ENCODE measurements around the gene FAR1.

The FAR1 gene

GRCh38 chr11:13717331-13717730 lies 48.9 kb downstream of the FAR1 start:
- H3K27me3 ChIP-seq (ENCODE audit: control insufficient read depth, insufficient read depth, low read length), result no peaks in the 10 kb centered on the region
- no peaks in the 10 kb centered on the region for H3K36me3 ChIP-seq (ENCODE audit: control insufficient read depth, insufficient read depth, low read length)
- H2AFZ ChIP-seq, result no peak overlapping the region
- no peak for TF ChIP-seq CTCF (IDR thresholded peaks at IDR 0.05)
- no peak overlapping the region for H3K27ac ChIP-seq
- H3K9ac ChIP-seq, result no peak overlapping the region
- no peaks in the 10 kb centered on the region for H3K79me2 ChIP-seq
- H3K4me2 ChIP-seq (ENCODE audit: low read length), result no peak overlapping the region
- no peak overlapping the region for H3K4me3 ChIP-seq (ENCODE audit: low read depth, low read length)
- H3K4me1 ChIP-seq, result no peaks in the 10 kb centered on the region
- H3K9me3 ChIP-seq (ENCODE audit: control insufficient read depth, low read length), result no peaks in the 10 kb centered on the region

GRCh38 chr11:13718394-13718793 lies 49.9 kb downstream of the FAR1 start:
- no peaks in the 10 kb centered on the region for H3K9me3 ChIP-seq (ENCODE audit: control insufficient read depth, low read length)
- no peaks in the 10 kb centered on the region for H3K27me3 ChIP-seq (ENCODE audit: control insufficient read depth, insufficient read depth, low read length)
- H3K4me2 ChIP-seq (ENCODE audit: low read length), result no peak overlapping the region
- H3K9ac ChIP-seq, result no peak overlapping the region
- H3K36me3 ChIP-seq (ENCODE audit: control insufficient read depth, insufficient read depth, low read length), result no peaks in the 10 kb centered on the region
- H3K4me3 ChIP-seq (ENCODE audit: low read depth, low read length), result no peak overlapping the region
- no peak overlapping the region for H3K27ac ChIP-seq
- no peaks in the 10 kb centered on the region for H3K79me2 ChIP-seq
- H3K4me1 ChIP-seq, result no peaks in the 10 kb centered on the region
- H2AFZ ChIP-seq, result no peak overlapping the region
- TF ChIP-seq CTCF (IDR thresholded peaks at IDR 0.05), result no peak

- Histone ChIP-seq H2AFZ (no peak overlapping the region), H3K4me3 (ENCODE audit: low read depth, low read length) (no peak overlapping the region), H3K9me3 (ENCODE audit: control insufficient read depth, low read length) (no peaks in the 10 kb centered on the region), H3K4me2 (ENCODE audit: low read length) (no peak overlapping the region), H3K36me3 (ENCODE audit: control insufficient read depth, insufficient read depth, low read length) (no peaks in the 10 kb centered on the region), H3K79me2 (no peaks in the 10 kb centered on the region), H3K4me1 (no peaks in the 10 kb centered on the region), H3K27ac (no peak overlapping the region), H3K9ac (no peak overlapping the region), H3K27me3 (ENCODE audit: control insufficient read depth, insufficient read depth, low read length) (no peaks in the 10 kb centered on the region)
- no peak for TF ChIP-seq CTCF (IDR thresholded peaks at IDR 0.05)
Measured at GRCh38 chr11:13720940-13721339, 52.5 kb downstream of the FAR1 start.

- no peaks in the 10 kb centered on the region for H3K27me3 ChIP-seq (ENCODE audit: control insufficient read depth, insufficient read depth, low read length)
- no peak overlapping the region for H3K4me3 ChIP-seq (ENCODE audit: low read depth, low read length)
- no peak overlapping the region for H3K27ac ChIP-seq
- H3K79me2 ChIP-seq, result no peaks in the 10 kb centered on the region
- H2AFZ ChIP-seq, result no peak overlapping the region
- H3K9me3 ChIP-seq (ENCODE audit: control insufficient read depth, low read length), result no peaks in the 10 kb centered on the region
- no peaks in the 10 kb centered on the region for H3K36me3 ChIP-seq (ENCODE audit: control insufficient read depth, insufficient read depth, low read length)
- H3K4me1 ChIP-seq, result no peaks in the 10 kb centered on the region
- no peak overlapping the region for H3K9ac ChIP-seq
- no peak overlapping the region for H3K4me2 ChIP-seq (ENCODE audit: low read length)
- no peak for TF ChIP-seq CTCF (IDR thresholded peaks at IDR 0.05)
Measured at GRCh38 chr11:13721760-13722159, 53.3 kb downstream of the FAR1 start.

GRCh38 chr11:13726456-13726855 lies 58.0 kb downstream of the FAR1 start:
- H3K27me3 ChIP-seq (ENCODE audit: control insufficient read depth, insufficient read depth, low read length), result no peaks in the 10 kb centered on the region
- no peaks in the 10 kb centered on the region for H3K36me3 ChIP-seq (ENCODE audit: control insufficient read depth, insufficient read depth, low read length)
- no peak overlapping the region for H2AFZ ChIP-seq
- H3K9ac ChIP-seq, result no peak overlapping the region
- no peaks in the 10 kb centered on the region for H3K9me3 ChIP-seq (ENCODE audit: control insufficient read depth, low read length)
- no peak for TF ChIP-seq CTCF (IDR thresholded peaks at IDR 0.05)
- no peak overlapping the region for H3K4me2 ChIP-seq (ENCODE audit: low read length)
- no peak overlapping the region for H3K27ac ChIP-seq
- H3K4me1 ChIP-seq, result no peaks in the 10 kb centered on the region
- H3K79me2 ChIP-seq, result no peaks in the 10 kb centered on the region
- H3K4me3 ChIP-seq (ENCODE audit: low read depth, low read length), result no peak overlapping the region

Measured in parathyroid adenoma (tissue), 2 donors.